G401 (cell line): Measurements from ENCODE around the gene KCNC3. TPM values are rescaled to one million over a fixed set of nuclear protein-coding genes. Genes with fewer than 3 reads are reported as not detected.

Source experiments
- DNase-seq: peaks from one replicate; pipeline ENCODE4 v3.0.0-alpha.2; 2015; ENCODE audit warnings: low spot score
- in situ Hi-C: cut with HindIII; loops from 2 replicates; pipeline ENCODE4 v1.10.0; 2016; ENCODE audit warnings: low sequenced_read_pairs, mixed read lengths
- total RNA-seq: library from RNA; depleted of rRNA; stranded (reverse); fragments of >200 nt; shearing (Covaris generic); gene quantifications from 2 replicates; pipeline ENCODE4 v1.2.3, GENCODE V29; 2014; rRNA removed

Gene KCNC3
- total RNA-seq = 3.4 and 4.3 TPM in 2 replicates

DNA sequence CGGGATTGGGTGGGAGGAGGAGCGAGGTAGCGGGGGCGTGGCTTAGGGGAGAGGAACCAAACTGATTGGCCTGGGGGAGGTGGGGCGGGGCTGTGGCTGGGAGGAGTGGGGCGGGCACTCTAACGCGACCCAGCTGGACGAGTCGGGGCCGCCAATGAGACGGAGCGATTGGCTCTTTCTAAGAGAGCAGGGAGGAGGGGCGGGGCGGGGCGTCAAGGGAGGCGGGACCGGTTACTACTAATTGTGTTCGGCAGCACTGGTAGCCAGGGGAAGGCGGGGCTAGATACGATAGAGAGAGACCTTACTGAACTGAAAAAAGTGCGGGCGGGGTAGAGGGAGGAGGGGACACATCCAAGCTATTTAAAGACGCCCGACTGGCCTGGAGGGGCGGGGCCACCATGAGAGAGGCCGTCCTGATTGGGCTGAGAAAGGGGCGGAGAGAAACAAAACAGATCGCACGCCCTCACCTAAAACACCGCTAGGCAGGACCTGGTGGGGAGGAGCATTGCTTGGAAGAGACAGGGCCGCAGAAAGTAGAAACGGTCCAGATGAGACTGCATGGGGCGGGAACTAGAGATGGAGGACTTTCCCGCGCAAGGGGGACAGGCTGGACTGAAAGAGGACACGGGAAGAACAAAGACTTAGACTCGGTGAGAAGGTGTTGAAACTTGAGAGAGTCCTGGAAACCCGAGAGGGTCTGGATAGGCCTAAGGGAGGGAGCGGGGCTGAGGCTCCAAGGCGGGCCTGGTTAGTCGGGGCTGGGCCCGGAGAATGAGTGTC lies at the start of gene KCNC3:
Gene KCNC3, minus strand, starts transcription at position 232 of the 780 bp plus-strand sequence. CDS start 295 bp downstream, outside the sequence.
- in situ Hi-C loops = no loop called here
- DNase-seq = peak; percentile 100

DNA sequence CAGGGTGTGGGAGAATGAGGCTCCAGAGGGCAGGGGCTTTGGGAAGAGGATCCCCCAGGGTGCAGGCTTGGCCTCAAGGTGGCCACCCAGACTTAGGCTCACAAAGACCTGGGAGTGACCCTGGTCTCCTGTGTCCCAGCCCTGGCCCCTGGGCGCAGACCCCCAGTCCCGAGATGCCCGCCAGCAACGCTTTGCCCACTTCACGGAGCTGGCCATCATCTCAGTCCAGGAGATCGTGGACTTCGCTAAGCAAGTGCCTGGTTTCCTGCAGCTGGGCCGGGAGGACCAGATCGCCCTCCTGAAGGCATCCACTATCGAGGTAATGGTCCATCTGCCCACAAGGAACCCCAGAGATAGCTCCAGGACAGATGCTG lies 49.7 kb upstream of the KCNC3 start:
- in situ Hi-C loops = no loop called here
- DNase-seq = no peak

DNA sequence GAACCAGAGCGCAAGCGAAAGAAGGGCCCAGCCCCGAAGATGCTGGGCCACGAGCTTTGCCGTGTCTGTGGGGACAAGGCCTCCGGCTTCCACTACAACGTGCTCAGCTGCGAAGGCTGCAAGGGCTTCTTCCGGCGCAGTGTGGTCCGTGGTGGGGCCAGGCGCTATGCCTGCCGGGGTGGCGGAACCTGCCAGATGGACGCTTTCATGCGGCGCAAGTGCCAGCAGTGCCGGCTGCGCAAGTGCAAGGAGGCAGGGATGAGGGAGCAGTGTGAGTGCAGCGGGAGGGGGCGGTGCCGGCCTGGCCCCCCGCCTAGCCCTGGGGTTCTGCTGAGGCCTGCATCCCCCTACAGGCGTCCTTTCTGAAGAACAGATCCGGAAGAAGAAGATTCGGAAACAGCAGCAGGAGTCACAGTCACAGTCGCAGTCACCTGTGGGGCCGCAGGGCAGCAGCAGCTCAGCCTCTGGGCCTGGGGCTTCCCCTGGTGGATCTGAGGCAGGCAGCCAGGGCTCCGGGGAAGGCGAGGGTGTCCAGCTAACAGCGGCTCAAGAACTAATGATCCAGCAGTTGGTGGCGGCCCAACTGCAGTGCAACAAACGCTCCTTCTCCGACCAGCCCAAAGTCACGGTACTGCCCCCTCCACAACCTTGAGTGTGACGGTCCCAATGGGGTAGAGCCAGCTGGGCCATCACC lies 49.1 kb upstream of the KCNC3 start:
- no peak for DNase-seq
- in situ Hi-C loops = no loop called here

DNA sequence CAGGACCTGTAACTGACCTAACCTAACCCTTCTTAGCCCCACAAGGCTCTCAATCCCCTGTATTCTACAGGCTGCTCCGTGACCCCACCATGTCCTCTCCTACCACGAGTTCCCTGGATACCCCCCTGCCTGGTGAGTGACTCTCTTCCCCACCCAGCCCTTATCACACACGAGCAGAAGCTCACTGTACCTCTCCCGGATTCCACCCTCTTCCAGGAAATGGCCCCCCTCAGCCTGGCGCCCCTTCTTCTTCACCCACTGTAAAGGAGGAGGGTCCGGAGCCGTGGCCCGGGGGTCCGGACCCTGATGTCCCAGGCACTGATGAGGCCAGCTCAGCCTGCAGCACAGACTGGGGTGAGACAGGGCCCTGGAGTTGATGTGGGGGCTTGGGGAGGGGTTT lies 48.3 kb upstream of the KCNC3 start:
- DNase-seq = no peak
- in situ Hi-C loops = no loop called here

DNA sequence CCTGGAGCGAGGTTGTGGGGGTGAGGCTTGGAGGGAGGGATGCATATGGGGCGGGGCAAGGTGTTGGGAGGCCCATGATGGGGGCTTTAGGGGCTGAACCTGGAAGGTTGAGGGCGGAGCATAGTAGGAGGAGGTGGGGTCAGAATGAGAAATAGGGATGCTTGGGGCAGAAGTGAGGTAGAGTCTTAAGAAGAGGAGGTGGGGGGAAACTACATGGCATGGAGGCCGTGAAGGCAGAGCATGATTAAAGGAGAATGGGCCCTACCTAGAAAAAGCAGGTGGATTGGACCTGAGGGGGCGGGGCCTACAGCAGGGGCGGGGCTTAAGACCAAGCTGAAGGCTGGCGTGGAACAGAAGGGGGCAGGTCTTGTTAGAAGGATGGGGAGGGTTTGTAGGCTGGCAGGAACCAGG lies 47.9 kb upstream of the KCNC3 start:
- peak; percentile 25 for DNase-seq
- in situ Hi-C loops = no loop called here

DNA sequence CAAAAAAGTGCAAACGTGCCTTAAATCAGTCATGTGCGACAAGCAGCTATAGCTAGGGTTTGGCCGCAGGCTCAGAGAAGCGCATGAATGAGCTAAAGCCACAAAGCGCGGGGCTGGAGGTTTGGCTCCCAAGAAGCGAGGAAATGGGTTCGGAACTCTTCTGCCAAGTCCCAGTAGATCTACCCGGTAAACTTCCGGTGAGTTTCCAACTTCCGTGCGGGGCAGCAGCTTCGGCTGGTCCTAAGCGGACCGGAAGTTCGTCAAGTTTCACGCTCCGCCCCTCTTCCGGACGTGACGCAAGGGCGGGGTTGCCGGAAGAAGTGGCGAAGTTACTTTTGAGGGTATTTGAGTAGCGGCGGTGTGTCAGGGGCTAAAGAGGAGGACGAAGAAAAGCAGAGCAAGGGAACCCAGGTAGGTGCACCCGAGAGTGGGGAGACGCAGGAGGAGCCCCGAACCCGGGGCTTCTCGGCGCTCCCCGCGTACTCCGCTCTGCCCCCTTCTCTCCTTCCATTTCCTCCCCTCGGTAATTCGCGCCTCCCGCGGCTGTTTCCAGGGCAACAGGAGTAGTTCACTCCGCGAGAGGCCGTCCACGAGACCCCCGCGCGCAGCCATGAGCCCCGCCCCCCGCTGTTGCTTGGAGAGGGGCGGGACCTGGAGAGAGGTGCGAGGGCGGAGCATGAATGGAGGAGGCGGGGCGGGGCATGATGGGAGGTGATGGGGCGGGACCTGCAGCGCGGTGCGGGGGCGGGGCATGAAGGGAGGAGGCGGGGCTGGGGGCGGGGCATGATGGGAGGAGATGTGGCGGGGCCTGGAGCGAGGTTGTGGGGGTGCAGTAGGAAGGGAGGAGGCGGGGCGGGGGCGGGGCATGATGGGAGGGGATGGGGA lies 47.2 kb upstream of the KCNC3 start, which contains the start of gene NR1H2:
Gene NR1H2, plus strand, starts transcription at position 292 of the 885 bp plus-strand sequence. CDS start 1,149 bp downstream, outside the sequence.
- DNase-seq = peak; percentile 98
- in situ Hi-C loops = no loop called here

DNA sequence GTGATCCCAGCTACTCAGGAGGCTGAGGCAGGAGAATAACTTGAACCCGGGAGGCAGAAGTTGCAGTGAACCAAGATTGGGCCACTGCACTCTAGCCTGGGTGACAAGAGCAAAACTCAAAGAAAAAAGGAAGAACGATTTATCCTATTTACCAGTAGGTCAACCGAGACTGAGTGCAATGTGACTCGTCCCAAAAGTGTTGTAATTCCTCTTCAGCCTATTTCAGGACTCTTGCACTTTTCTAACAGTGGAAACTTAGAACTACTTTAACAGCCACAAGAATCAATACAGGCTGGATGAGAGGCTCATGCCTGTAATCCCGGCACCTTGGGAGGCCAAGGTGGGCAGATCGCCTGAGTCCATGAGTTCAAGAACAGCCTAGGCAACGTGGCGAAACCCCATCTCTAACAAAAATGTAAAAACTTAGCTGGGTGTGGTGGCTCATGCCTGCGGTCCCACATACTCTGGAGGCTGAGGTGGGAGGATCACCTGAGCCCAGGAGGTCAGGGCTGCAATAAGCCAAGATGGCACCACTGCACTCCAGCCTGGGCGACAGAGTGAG lies 42.8 kb upstream of the KCNC3 start:
- in situ Hi-C loops = no loop called here
- no peak for DNase-seq

DNA sequence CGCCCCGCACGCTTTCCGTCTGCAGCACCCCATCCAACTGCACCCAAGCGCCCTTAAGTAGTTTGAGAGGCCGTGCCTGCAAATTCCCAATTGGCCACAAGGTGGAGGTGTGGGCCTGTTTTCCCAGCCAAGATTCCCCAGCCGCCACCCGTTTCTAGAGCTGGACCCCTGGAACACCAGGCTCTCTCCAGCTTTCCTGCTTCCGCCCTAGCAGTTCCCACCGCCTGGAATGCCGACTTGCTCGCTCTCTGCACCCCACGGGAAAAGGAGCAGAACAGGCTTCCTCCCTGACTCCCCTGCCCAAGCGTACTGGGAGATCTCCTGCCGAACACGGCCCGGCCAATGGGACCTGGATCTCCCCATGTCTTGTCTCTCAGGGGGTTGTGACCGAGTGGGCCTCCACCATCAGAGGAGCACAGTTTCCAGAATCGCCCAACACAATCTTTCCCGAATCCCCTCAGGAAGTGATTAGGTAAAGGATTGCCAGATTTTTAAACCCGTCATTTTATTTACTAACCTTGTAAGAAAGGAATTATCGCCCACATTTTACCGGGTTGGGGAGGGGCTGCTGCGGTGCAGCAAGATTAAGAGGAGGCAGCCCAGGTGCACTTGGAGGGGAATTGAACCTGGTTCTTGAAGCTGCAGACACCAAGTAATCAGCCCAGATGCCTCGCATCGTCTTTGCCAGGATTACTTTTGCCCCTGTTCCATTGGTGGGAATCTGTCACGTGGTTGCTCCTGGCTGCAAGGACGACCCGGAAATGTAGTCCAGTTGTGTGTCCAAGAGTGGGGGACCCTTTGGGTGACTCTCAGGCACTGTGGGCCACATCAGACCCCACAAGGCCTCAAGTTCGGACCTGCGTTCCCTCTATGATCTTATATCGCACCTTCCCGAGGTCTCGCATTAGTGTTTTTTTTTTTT lies 39.7 kb upstream of the KCNC3 start:
- in situ Hi-C loops = no loop called here
- peak; percentile 90 for DNase-seq

DNA sequence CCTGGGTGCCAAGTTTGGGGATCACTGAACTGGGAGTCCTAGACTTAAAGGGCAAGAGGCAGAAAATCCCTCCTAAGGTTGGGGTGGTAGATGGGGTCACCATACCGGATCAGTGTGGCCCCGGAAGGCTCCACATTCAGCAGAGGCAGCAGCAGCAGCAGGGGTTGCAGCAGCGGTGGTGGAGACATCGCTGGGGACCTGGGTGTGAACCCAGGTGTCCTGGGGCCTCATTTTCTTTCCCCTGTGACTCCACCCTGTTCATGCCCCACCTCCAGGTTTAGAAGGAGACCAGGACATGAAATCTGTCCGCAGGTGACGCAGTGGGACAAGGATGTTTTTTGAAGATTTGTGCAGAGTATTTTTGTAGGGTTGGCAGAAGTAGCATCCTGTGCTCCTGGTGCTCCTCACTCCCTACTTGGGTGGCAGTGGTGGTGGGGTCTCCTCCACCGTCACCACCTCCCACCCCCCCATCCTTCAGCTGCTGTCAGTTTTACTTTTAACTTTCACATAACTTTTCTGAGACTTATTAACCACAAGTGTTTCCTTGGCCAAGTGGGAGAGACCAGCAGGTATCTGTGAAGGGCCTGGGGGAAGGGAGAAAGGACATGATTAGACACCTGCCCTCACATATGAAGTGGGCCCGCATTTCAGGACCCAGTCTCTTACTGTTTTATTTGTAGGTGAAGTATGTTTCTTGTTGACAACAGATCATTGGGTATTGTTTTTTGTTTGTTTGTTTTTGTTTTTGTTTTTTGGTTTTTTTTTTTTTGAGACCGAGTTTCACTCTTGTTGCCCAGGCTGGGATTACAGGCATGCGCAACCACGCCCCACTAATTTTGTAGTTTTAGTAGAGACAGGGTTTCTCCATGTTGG lies 36.5 kb upstream of the KCNC3 start, which contains the start of gene NAPSA:
Gene NAPSA, minus strand, starts transcription at position 206 of the 873 bp plus-strand sequence. Its CDS starts 18 bp downstream, at position 188.
- DNase-seq = no peak
- in situ Hi-C loops = no loop called here

DNA sequence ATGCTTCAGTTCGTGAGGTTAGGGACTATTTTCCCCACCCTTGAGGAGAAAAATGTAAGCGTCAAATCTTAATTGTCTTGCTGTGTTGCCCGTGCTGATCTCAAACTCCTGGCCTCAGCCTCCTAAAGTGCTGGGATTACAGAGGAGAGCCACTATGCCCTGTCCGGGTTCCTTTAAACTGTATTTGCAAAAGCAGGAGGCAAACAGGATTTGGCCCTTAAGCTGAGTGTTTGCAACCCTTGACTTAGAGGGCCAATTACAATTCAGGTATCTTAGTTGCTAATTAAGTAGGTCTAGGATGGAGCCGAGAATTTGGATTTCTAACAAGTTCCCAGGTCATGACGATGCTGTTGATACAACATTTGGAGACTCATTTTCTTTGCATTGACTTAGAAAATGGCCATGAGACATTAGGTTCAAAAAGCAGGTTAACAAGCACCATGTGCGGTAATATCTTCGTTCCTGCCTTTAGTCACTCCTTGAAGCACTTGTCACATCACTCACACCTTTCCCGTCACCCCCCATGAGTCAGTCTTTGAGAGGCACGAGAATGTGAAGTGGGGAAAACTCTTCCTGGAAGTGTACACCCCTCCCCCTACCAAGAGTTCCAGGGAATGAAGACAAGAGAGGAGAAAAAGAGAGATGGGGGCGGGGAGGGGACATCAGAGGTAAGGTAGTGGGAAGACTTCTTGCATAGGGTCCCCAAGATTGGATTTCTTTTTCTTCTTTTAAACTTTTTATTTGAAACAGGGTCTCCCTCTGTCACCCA lies 33.7 kb upstream of the KCNC3 start:
- DNase-seq = no peak
- in situ Hi-C loops = no loop called here

DNA sequence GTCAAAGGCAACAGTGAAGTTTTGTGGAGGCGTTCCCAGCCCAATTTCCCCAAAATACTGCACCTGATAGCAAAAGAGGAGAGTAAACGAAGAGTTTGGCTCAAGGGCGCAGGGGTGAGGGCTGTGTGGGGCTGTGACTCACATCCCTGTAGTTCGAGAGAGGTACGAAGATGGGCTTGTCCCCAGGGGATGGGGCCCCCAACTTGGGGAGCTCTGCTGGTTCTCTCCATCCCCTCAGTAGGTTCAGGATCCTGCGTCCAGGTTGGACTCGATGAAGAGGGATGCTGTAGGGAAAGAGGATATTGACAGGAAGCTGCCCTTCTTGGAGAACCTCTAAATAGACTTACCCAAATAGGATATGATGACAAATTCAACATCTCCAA lies 32.8 kb upstream of the KCNC3 start:
- no peak for DNase-seq
- in situ Hi-C loops = no loop called here

DNA sequence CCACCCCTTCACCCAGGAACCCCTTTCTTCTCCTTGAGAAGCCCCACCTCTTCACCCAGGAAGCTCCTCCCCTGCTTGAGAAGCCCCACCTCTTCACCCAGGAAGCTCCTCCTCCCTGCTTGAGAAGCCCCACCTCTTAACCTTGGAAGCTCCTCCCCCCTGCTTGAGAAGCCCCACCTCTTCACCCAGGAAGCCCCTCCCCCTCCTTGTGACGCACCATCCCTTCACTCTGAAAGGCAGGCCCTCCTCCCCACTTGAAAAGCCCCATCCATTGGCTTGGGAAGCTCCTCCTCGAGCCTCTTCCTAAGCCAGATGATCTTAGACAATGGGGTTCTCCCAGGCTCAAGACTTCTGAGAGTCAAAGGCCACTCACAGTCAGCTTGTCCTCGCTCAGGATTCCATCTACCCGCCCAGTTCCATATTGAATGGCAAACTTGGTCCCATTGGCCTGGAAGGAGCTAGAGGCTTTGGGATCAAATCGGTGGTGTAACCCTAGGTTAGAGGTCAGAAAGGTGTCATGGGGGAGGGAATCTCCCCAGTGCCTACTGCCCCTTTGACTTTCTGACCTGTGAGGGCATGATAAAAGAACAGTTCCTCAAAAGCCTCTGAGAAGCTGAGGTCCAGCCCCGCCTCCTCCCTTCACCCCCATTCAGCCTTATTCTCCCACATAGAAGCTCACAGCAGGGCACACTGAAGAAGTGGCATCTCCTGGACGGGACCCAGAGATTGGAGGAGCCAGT lies 32.3 kb upstream of the KCNC3 start:
- in situ Hi-C loops = no loop called here
- no peak for DNase-seq

DNA sequence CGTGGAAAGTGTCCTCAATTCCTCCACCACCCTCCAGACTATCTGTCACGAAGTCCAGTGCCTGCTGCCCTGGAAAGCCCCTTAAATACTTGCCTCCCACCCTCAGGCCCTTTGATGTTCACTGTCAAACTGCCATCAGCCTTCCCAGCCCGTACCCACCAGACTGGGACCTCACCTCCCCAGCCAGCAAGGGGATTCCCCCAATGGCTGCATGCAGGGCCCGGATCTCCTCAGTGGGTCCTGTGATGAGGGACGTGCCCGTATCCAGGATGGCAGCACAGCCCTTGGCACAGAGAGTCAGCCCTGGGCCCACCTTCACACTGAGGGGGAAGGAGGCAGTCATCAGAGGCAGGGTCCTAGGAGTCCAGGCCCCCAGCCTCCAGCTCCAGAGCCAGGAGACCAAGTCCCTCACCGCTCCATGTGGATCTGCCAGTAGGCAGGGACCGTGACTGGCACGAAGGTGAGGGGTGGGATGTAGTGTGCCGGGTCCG lies 30.2 kb upstream of the KCNC3 start:
- in situ Hi-C loops = no loop called here
- DNase-seq = no peak

DNA sequence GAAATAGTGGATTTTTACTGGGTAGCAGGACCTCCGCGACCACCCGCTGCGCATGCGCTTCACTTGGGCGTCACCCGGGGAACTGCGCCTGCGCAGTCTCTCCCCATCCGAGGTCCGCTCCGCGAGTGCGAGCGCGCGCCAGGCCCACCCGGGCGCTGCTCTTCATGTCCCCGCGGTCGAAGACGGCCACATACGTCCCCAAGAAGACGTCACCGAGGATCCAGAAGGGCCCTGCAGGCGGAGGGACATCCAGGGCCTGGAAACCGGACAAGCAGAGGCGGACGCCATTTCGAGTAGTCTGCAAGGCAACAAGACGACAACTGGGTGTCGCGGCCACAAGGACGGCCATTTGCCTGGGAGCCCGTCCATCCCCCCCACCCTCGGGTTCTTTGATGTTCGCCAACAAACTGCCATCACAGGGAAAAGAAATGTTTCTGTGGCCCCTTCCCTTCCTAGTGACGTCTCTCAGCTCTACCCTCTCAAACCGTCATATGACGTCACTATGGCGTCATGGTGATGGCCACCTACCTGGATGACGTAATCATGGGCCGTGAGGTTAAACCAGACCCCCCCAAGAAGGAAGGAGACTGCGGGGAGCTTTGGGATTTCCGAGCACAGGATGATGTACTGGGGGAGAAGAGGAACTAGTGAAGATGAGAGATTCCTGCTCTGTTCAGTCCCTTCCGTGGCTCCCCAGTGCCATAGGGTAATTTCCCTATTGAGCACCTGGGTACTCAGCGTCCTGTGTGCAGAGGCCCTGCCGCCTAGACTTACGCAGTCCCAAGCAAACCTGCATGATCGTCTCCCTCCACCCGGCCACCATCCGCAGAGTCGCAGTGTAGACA lies 29.5 kb upstream of the KCNC3 start:
- in situ Hi-C loops = no loop called here
- DNase-seq = peak; percentile 63
